ENCODE data around the gene IGF1R. TPM values are rescaled to one million over a fixed set of nuclear protein-coding genes. Genes with fewer than 3 reads are reported as not detected.

The IGF1R gene
- total RNA-seq, 1 experiment from 2014 or later = 16.3 TPM

DNA sequence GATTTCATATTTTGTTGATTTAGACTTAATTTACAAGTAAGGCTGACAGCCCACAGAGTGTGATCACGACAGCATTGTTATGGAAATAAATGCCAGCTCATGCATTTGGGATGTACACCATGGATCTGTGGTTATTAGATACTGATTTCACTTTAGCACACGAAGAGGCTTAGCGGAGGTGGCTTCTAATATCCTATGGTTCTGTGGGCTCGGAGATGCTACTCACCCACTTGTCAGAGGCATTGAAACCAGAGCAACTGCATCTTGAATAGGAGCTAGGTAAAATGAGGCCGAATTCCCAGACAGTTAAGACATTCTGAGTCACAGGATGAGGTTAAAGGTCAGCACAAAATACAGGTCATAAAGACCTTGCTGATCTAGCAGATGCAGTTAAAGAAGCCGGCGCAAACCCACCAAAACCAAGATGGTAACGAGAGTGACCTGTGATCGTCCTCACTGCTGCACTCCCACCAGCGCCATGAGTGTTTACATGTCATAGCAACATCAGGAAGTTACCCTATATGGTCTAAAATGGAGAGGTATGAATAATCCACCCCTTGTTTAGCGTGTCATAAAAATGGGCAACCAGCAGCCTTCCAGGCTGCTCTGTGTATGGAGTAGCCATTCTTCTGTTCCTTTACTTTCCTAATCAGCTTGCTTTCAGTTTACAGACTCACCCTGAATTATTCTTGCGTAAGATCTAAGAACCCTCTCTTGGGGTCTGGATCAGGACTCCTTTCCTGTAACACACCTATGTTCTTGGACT is 241.8 kb downstream of the IGF1R start:
- no peaks in the 10 kb centered on the region for H3K9me3 ChIP-seq (ENCODE audit: control insufficient read depth in 1 of 2, insufficient read depth in 1 of 2, low read depth in 1 of 2, low read length in 2 of 2)
- DNase-seq (ENCODE audit: low read depth, low spot score) (no peak), ATAC-seq (peak; percentile 49; the same call in 1 of the 2 replicates)
- H3K79me2 ChIP-seq (ENCODE audit: insufficient read depth, low read length) = no peaks in the 10 kb centered on the region
- H3K9me2 ChIP-seq (ENCODE audit: insufficient read depth) = no peaks in the 10 kb centered on the region
- 0 out of 2 replicates have a peak overlapping the region, but pooled peaks have one; percentile 1 for H3K4me2 ChIP-seq (ENCODE audit: low read length)
- H3K9ac ChIP-seq (ENCODE audit: low read length) = no peak overlapping the region
- intact Hi-C loops (cut with micrococcal nuclease) = loop anchor here (10.0 kb wide), 1 partner anchor 375 kb away; no protein-coding TSS in a partner anchor
- no peaks in the 10 kb centered on the region for H4K20me1 ChIP-seq (ENCODE audit: insufficient read depth)
- TF ChIP-seq ZNF274 (IDR thresholded peaks at IDR 0.05; ENCODE audit: low read depth, low read length) (no peak), CBX3 (IDR thresholded peaks at IDR 0.05; ENCODE audit: low read depth) (no peak), SRF (IDR thresholded peaks at IDR 0.05; ENCODE audit: low read depth) (no peak), RAD21 (IDR thresholded peaks at IDR 0.05; ENCODE audit: low read depth) (no peak), YY1 (IDR thresholded peaks at IDR 0.05; ENCODE audit: extremely low read depth, insufficient replicate concordance, low read depth, low read length) (no peak), POLR2AphosphoS5 (IDR thresholded peaks at IDR 0.05; ENCODE audit: low read depth, low read length) (no peak)
- TF ChIP-seq, protein P1, sequence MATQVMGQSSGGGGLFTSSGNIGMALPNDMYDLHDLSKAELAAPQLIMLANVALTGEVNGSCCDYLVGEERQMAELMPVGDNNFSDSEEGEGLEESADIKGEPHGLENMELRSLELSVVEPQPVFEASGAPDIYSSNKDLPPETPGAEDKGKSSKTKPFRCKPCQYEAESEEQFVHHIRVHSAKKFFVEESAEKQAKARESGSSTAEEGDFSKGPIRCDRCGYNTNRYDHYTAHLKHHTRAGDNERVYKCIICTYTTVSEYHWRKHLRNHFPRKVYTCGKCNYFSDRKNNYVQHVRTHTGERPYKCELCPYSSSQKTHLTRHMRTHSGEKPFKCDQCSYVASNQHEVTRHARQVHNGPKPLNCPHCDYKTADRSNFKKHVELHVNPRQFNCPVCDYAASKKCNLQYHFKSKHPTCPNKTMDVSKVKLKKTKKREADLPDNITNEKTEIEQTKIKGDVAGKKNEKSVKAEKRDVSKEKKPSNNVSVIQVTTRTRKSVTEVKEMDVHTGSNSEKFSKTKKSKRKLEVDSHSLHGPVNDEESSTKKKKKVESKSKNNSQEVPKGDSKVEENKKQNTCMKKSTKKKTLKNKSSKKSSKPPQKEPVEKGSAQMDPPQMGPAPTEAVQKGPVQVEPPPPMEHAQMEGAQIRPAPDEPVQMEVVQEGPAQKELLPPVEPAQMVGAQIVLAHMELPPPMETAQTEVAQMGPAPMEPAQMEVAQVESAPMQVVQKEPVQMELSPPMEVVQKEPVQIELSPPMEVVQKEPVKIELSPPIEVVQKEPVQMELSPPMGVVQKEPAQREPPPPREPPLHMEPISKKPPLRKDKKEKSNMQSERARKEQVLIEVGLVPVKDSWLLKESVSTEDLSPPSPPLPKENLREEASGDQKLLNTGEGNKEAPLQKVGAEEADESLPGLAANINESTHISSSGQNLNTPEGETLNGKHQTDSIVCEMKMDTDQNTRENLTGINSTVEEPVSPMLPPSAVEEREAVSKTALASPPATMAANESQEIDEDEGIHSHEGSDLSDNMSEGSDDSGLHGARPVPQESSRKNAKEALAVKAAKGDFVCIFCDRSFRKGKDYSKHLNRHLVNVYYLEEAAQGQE (IDR thresholded peaks at IDR 0.05; ENCODE audit: low read depth) = no peak
- no peak overlapping the region for H3K27ac ChIP-seq (ENCODE audit: low read depth, low read length)
- no peak overlapping the region for H2AFZ ChIP-seq (ENCODE audit: low read depth, low read length, poor library complexity, severe bottlenecking)
- no peaks in the 10 kb centered on the region for H3K36me3 ChIP-seq (ENCODE audit: control insufficient read depth in 1 of 2, insufficient read depth in 2 of 2, low read length in 2 of 2)
- no TSS peak for BruUV-seq (replicated peaks)
- no peak overlapping the region for H3K4me3 ChIP-seq (replicated peaks in 1 of 2; ENCODE audit: low read depth in 1 of 2, low read length in 2 of 2)
- RAD21 ChIA-PET (ENCODE audit: low non-redundant PET in 1 of 2, low total read pairs in 2 of 2, uncharacterized antibody in 2 of 2, unreplicated experiment in 2 of 2) = no interaction called here
- H3K4me1 ChIP-seq (ENCODE audit: control insufficient read depth in 1 of 2, insufficient read depth in 2 of 2, low read length in 2 of 2) = peaks cover 3 to 11% of the 10 kb centered on the region in 2 experiments; a peak in 2 of 4 replicates
- POLR2A ChIA-PET = no interaction called here
- CTCF ChIA-PET = interaction anchor here (0.6 to 1.2 kb wide), 2 partner anchors 9 to 39 kb away, joined by 3 to 4 read pairs; no protein-coding TSS in a partner anchor
- no peaks in the 10 kb centered on the region for H3K27me3 ChIP-seq (ENCODE audit: insufficient read depth, low read length)
